ENCODE results near the gene OR6T1. TPM values are rescaled to one million over a fixed set of nuclear protein-coding genes. Genes with fewer than 3 reads are reported as not detected.
A peak's percentile ranks its signal among the peaks of the same experiment; 100 is the strongest.

The OR6T1 gene
- total and polyA plus RNA-seq, 2 experiments from 2014 or later: not detected

DNA sequence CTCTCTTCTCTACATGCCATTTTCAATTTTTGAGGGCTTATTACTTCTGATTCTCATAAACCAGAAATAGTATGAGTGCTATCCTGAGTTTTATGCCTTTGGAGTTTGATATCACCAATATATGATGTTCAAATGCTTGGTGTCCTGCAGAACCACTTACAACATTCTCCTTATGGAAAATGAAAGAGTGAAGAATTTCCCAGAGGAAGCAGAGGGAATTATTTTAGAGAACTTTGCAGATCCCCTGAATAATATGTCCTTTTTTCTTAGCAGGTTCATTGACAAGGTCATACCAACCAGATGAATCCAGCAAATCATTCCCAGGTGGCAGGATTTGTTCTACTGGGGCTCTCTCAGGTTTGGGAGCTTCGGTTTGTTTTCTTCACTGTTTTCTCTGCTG lies 4.3 kb downstream of the OR6T1 start, which contains the start of gene OR4D5 (continued):
- TF ChIP-seq, protein P1, sequence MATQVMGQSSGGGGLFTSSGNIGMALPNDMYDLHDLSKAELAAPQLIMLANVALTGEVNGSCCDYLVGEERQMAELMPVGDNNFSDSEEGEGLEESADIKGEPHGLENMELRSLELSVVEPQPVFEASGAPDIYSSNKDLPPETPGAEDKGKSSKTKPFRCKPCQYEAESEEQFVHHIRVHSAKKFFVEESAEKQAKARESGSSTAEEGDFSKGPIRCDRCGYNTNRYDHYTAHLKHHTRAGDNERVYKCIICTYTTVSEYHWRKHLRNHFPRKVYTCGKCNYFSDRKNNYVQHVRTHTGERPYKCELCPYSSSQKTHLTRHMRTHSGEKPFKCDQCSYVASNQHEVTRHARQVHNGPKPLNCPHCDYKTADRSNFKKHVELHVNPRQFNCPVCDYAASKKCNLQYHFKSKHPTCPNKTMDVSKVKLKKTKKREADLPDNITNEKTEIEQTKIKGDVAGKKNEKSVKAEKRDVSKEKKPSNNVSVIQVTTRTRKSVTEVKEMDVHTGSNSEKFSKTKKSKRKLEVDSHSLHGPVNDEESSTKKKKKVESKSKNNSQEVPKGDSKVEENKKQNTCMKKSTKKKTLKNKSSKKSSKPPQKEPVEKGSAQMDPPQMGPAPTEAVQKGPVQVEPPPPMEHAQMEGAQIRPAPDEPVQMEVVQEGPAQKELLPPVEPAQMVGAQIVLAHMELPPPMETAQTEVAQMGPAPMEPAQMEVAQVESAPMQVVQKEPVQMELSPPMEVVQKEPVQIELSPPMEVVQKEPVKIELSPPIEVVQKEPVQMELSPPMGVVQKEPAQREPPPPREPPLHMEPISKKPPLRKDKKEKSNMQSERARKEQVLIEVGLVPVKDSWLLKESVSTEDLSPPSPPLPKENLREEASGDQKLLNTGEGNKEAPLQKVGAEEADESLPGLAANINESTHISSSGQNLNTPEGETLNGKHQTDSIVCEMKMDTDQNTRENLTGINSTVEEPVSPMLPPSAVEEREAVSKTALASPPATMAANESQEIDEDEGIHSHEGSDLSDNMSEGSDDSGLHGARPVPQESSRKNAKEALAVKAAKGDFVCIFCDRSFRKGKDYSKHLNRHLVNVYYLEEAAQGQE (IDR thresholded peaks at IDR 0.05; ENCODE audit: unreplicated experiment): no peak

DNA sequence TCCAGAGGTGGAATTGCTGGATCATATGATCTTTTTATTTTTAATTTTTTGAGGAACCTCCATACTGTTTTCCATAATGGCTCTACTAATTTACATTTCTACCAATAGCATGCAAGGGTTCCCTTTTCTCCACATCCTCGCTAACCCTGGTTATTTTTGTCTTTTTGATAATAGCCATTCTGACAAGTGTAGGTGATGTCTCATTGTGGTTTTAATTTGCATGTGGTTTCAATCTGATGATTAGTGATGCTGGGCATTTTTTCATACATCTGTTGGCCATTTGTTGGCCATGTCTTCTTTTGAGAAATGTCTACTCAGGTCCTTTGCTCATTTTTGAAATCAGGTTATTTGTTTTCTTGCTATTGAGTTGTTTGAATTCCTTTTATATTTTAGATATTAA lies 19.6 kb downstream of the OR6T1 start:
- no peaks in the 10 kb centered on the region for H3K4me1 ChIP-seq (ENCODE audit: insufficient read depth)
- no peaks in the 10 kb centered on the region for H3K4me1 Mint-ChIP-seq
- no peaks in the 10 kb centered on the region for H3K79me2 ChIP-seq (replicated peaks; ENCODE audit: insufficient read depth)
- no peak overlapping the region for H3K27ac Mint-ChIP-seq
- no peaks in the 10 kb centered on the region for H3K9me2 ChIP-seq (ENCODE audit: insufficient read depth)
- H3K27ac ChIP-seq (ENCODE audit: low read depth): no peak overlapping the region
- no peaks in the 10 kb centered on the region for H3K36me3 ChIP-seq (ENCODE audit: insufficient read depth)
- DNase-seq (ENCODE audit: low spot score): no peak
- H3K4me3 ChIP-seq: no peak overlapping the region
- H2AFZ ChIP-seq: peak overlapping the region; percentile 11; the same call in 1 of the 2 replicates
- H3K27me3 Mint-ChIP-seq (ENCODE audit: insufficient read depth, low read depth, poor library complexity): peaks cover 3% of the 10 kb centered on the region
- no peaks in the 10 kb centered on the region for H3K27me3 ChIP-seq (ENCODE audit: insufficient read depth)
- H3K9me3 Mint-ChIP-seq: no peaks in the 10 kb centered on the region
- no peak overlapping the region for H3K4me2 ChIP-seq
- no peaks in the 10 kb centered on the region for H3F3A ChIP-seq (replicated peaks; ENCODE audit: low read depth)
- no peak overlapping the region for H3K4me3 Mint-ChIP-seq
- H4K20me1 ChIP-seq (replicated peaks; ENCODE audit: insufficient read depth): no peaks in the 10 kb centered on the region
- no peak for ATAC-seq
- H3K36me3 Mint-ChIP-seq (ENCODE audit: low read depth): no peaks in the 10 kb centered on the region
- TF ChIP-seq ZNF331 (CRISPR knock-in tag; IDR thresholded peaks at IDR 0.05; ENCODE audit: low read depth) (no peak), CREB1 (CRISPR knock-in tag; IDR thresholded peaks at IDR 0.05; ENCODE audit: low read depth) (no peak), JUNB (IDR thresholded peaks at IDR 0.05; ENCODE audit: unreplicated experiment) (no peak), POLR2AphosphoS5 (IDR thresholded peaks at IDR 0.05; ENCODE audit: low read depth) (no peak), NANOG (IDR thresholded peaks at IDR 0.05; ENCODE audit: borderline replicate concordance) (no peak), EZH2 (IDR thresholded peaks at IDR 0.05; ENCODE audit: low read depth, unreplicated experiment) (no peak), STAT1 (IDR thresholded peaks at IDR 0.05; ENCODE audit: unreplicated experiment) (no peak)
- TF ChIP-seq, protein P2, sequence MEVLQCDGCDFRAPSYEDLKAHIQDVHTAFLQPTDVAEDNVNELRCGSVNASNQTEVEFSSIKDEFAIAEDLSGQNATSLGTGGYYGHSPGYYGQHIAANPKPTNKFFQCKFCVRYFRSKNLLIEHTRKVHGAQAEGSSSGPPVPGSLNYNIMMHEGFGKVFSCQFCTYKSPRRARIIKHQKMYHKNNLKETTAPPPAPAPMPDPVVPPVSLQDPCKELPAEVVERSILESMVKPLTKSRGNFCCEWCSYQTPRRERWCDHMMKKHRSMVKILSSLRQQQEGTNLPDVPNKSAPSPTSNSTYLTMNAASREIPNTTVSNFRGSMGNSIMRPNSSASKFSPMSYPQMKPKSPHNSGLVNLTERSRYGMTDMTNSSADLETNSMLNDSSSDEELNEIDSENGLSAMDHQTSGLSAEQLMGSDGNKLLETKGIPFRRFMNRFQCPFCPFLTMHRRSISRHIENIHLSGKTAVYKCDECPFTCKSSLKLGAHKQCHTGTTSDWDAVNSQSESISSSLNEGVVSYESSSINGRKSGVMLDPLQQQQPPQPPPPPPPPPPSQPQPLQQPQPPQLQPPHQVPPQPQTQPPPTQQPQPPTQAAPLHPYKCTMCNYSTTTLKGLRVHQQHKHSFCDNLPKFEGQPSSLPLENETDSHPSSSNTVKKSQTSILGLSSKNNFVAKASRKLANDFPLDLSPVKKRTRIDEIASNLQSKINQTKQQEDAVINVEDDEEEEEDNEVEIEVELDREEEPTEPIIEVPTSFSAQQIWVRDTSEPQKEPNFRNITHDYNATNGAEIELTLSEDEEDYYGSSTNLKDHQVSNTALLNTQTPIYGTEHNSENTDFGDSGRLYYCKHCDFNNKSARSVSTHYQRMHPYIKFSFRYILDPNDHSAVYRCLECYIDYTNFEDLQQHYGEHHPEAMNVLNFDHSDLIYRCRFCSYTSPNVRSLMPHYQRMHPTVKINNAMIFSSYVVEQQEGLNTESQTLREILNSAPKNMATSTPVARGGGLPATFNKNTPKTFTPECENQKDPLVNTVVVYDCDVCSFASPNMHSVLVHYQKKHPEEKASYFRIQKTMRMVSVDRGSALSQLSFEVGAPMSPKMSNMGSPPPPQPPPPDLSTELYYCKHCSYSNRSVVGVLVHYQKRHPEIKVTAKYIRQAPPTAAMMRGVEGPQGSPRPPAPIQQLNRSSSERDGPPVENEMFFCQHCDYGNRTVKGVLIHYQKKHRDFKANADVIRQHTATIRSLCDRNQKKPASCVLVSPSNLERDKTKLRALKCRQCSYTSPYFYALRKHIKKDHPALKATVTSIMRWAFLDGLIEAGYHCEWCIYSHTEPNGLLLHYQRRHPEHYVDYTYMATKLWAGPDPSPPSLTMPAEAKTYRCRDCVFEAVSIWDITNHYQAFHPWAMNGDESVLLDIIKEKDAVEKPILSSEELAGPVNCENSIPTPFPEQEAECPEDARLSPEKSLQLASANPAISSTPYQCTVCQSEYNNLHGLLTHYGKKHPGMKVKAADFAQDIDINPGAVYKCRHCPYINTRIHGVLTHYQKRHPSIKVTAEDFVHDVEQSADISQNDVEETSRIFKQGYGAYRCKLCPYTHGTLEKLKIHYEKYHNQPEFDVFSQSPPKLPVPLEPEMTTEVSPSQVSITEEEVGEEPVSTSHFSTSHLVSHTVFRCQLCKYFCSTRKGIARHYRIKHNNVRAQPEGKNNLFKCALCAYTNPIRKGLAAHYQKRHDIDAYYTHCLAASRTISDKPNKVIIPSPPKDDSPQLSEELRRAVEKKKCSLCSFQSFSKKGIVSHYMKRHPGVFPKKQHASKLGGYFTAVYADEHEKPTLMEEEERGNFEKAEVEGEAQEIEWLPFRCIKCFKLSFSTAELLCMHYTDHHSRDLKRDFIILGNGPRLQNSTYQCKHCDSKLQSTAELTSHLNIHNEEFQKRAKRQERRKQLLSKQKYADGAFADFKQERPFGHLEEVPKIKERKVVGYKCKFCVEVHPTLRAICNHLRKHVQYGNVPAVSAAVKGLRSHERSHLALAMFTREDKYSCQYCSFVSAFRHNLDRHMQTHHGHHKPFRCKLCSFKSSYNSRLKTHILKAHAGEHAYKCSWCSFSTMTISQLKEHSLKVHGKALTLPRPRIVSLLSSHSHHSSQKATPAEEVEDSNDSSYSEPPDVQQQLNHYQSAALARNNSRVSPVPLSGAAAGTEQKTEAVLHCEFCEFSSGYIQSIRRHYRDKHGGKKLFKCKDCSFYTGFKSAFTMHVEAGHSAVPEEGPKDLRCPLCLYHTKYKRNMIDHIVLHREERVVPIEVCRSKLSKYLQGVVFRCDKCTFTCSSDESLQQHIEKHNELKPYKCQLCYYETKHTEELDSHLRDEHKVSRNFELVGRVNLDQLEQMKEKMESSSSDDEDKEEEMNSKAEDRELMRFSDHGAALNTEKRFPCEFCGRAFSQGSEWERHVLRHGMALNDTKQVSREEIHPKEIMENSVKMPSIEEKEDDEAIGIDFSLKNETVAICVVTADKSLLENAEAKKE (CRISPR knock-in tag; IDR thresholded peaks at IDR 0.05): no peak
- TF ChIP-seq, protein P3, sequence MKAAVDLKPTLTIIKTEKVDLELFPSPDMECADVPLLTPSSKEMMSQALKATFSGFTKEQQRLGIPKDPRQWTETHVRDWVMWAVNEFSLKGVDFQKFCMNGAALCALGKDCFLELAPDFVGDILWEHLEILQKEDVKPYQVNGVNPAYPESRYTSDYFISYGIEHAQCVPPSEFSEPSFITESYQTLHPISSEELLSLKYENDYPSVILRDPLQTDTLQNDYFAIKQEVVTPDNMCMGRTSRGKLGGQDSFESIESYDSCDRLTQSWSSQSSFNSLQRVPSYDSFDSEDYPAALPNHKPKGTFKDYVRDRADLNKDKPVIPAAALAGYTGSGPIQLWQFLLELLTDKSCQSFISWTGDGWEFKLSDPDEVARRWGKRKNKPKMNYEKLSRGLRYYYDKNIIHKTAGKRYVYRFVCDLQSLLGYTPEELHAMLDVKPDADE (IDR thresholded peaks at IDR 0.05): no peak
- TF ChIP-seq, protein P4, sequence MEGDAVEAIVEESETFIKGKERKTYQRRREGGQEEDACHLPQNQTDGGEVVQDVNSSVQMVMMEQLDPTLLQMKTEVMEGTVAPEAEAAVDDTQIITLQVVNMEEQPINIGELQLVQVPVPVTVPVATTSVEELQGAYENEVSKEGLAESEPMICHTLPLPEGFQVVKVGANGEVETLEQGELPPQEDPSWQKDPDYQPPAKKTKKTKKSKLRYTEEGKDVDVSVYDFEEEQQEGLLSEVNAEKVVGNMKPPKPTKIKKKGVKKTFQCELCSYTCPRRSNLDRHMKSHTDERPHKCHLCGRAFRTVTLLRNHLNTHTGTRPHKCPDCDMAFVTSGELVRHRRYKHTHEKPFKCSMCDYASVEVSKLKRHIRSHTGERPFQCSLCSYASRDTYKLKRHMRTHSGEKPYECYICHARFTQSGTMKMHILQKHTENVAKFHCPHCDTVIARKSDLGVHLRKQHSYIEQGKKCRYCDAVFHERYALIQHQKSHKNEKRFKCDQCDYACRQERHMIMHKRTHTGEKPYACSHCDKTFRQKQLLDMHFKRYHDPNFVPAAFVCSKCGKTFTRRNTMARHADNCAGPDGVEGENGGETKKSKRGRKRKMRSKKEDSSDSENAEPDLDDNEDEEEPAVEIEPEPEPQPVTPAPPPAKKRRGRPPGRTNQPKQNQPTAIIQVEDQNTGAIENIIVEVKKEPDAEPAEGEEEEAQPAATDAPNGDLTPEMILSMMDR (conservative IDR thresholded peaks at IDR 0.05; ENCODE audit: low read depth in 2 of 2): no peak
